Right ventricle myocardium inferior (tissue), 1 donor: ENCODE data around the gene SFTPB. TPM values are rescaled to one million over a fixed set of nuclear protein-coding genes. Genes with fewer than 3 reads are reported as not detected.
A peak's percentile ranks its signal among the peaks of the same experiment; 100 is the strongest.
"Not testable (repeated sequence)": the region's sequence is repeated elsewhere in the genome, so short reads cannot be mapped to it uniquely, and the experiment has no call there.

Experiments used
- ATAC-seq: fragments of 200-7000 bp; cut with Tn5 transposase; one replicate; pipeline ENCODE4 v1.9.1; 2020; ENCODE audit warnings: mild to moderate bottlenecking, moderate library complexity
- DNase-seq: peaks from one replicate; pipeline ENCODE4 v3.0.0; 2021; ENCODE audit errors: missing footprints
- intact Hi-C: fragments of 100-400 bp; cut with DNase I; formaldehyde crosslinking; loops from one replicate; pipeline ENCODE4 v1.11.0; 2022
- total RNA-seq: library from RNA; stranded (reverse); fragmentation: NEBNext Ultra II Directional; extraction: Animal tissue kit (Norgen Biotek cat#: 25700); gene quantifications from one replicate; pipeline ENCODE4 v1.2.1, GENCODE V29; 2021
- donor health status: DM: no; HTN: yes; CAD: no; lungs with severe emphysema.

The SFTPB gene
- total RNA-seq, 1 donor from 2014 or later: 0.19 TPM

DNA sequence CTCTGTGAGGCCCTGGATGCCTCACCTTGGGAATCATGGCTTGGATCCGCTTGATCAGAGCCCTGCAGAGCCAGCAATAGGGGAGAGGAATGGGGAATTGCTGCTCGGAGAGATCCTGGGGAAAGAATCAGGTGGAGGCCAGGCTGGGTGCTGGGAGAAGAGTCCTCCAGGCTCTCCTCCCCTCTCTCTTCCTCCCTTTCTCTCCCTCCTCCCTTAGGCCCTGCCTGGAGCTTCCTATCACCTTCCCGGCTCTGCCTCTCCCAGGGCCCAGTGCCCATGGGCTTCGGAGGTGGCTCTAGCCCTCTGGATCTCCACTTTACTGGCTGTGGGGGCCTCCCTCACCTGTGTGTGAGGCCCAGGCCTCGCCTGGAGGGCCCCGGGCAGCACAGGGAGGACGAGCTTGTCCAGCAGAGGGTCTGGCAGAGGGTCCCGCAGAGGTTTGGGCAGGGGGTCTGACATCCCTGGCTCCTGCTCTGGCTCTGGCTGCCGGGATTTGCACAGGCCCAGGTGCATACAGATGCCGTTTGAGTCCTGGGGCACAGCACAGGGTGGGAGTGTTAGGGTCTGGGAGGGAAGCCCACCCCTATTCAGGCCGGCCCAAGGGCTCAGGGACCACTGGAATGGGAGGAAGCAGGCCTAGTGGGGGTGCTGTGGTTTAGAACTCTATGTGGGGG, 2.6 kb downstream of the SFTPB start:
- ATAC-seq (no peak), DNase-seq (no peak)
- intact Hi-C loops: no loop called here

DNA sequence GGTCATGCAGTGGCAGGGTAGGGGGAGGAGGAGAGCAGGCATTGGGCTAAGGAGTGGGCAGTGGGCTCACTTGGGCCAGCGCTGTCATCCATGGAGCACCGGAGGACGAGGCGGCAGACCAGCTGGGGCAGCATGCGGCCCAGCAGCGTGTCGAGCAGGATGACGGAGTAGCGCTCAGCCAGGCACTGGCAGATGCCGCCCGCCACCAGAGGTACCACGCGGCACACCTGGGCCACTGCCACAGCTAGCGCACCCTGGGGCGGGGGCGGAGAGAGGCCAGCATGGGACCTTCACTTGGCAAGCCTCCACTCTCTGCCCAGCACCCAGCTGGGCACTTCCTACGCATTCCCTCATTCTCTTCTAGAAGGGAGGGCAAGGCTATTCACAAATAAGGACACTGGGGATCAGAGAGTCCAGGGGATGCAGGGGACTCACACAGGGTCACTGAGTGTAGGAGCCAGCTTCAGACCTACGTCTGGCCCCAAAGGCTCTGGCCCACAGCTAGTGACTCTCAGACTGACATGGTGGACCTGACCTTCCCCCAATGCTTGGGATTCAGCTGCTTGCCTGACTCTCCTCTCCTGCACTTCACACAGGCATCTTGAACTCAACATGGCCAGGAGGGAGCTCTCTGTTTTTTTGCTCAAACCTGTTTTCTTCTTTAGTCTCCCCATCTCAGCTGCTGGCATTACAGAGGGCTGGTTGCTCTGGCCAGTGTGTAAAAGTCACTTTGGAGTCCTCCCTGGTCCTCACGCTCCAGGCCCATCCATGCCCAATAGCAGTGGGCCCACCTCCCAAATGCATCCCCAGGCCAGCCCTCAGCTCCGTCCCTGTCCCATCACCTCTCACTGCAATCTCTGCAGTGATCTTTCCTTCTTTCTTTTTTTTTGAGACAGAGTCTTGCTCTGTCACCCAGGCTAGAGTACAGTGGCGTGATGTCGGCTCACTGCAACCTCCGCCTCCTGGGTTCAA, 4.1 kb downstream of the SFTPB start:
- ATAC-seq (no peak), DNase-seq (no peak)
- intact Hi-C loops: loop anchor here (5.0 kb wide), 1 partner anchor 43 kb away; no protein-coding TSS in a partner anchor

DNA sequence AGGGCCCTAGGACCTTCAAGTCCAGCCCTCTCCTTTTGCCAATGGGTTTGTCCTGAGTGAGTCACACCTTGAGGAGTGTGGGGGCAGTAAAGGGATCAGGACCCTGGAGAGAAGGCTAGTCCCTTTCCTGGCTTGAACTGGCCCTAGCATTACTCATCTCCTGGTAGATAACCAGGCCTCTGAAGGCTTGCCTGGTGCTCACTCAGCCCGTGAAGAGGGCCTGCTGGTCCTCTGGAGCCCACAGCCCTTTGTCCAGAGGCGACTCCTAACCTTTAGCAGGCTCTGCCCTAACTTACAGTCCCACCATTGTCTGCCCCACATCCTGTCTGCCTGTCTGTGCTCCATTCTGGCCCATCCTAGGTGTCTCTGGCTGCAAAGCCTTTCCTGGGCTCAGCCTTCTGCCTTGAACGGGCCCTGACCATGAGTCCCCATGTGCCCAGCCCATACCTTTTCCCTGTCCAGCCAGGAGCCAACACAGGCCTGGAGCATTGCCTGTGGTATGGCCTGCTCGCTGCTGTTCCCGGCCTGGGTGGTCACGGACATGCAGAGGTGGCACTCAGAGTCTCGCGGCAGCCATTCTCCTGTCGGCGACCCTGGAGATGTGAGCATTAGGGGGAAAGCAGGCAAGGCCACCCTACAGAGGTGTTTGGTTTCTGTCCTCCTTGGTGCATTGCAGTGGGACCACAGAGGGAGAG, 5.0 kb downstream of the SFTPB start:
- peak; percentile 42 for ATAC-seq
- intact Hi-C loops: loop anchor here (5.0 kb wide), 1 partner anchor 44 kb away; no protein-coding TSS in a partner anchor
- DNase-seq: no peak

DNA sequence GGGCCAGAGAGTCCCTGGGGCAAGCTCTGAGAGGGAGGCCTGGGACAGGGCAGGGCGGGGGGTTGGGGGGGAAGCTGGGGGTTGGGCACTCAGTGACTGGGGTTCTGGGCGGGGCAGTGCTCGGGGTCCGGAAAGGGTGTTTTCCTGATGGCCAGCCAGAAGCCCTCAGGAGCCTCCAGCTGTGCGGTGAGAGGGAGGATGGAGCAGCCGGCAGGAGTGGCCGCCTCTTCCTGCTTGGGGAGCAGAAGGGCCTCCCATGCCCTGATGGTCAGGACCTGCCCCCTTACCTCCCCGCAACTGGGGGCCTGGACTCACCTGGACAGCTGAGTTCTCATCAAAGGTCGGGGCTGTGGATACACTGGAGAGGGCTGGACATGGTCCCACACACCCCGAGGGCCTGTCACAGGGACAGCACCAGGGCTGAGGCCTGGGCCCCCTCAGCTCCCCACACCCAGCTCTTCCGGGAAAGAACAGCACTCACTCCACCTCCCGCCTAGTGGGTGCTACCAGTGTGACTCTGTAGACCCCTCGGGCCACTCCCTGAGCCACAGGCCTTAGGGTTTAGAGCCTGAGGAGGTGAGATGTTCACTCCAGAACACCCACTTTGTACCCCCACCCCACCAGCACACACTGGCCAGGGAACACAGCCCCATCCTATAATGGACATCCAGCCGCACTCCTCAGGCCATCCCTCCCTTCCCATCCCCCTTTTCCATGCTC, 6.7 kb downstream of the SFTPB start:
- intact Hi-C loops: loop anchor here (5.0 kb wide), 1 partner anchor 46 kb away; no protein-coding TSS in a partner anchor
- ATAC-seq (no peak), DNase-seq (no peak)

DNA sequence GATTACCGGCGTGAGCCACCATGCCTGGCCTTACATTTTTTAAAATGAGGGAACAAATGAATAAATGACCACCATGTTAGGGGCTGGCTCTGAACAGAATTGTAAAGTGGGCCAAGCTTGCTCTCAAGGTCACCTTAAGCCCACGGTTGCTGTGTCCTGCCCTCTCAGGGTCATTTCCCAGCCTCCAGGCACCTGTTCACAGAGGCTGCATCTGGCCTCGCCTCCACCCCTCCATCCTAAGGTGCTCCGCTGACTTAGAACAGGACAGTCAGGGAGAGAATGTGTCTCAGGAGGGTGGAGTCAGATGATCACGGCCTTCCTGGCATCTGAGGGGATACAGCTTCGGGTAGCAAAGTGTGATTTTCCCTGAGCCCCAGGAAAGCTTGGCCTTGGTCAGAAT, 7.3 kb downstream of the SFTPB start:
- DNase-seq (no peak), ATAC-seq (no peak)
- intact Hi-C loops: loop anchor here (5.0 kb wide), 1 partner anchor 47 kb away; no protein-coding TSS in a partner anchor

DNA sequence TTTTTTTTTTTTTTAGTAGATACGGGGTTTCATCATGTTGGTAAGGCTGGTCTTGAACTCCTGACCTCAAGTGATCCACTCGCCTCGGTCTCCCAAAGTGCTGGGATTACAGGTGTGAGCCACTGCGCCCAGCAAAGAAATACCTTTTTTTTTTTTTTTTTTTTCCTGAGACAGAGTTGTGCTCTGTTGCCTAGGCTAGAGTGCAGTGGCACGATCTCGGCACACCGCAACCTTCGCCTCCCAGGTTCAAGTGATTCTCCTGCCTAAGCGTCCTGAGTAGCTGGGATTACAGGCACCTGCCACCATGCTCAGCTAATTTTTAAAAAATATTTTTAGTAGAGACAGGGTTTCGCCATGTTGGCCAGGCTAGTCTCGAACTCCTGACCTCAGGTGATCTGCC, 7.7 kb downstream of the SFTPB start:
- ATAC-seq, DNase-seq: not testable (repeated sequence)
- intact Hi-C loops: loop anchor here (5.0 kb wide), 1 partner anchor 47 kb away; no protein-coding TSS in a partner anchor

DNA sequence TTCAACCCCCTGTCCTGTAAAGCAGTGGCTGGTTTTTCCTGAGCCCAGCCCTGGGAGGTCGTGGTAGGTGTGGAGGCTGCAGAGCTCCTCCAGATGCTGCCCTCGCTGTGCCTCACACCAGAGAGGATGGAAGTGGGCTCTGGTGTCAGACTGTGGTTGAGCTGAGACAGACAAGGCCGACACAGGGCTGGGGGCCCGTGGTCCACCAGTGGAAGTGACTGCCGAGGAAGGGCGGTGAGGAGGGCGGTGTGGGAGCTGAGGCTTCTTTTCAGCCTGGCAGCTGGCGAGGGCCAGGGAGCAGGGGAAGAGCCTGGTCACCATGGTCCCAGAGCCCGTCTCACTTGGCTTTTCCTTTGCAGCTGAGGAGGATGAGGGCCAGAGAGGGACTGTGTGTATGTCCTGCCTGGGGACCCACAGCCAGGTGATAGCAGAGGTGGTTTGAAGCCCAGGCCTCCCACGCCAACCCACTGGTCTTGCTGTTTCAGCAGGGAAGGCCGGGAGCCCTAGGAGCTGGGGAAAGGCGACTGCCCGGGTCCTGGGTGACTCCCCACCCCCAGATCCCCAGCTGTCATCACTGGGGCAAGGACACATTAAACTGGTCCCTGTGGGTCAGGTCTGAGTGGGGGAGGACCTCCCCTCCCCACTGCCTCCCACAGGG, 8.5 kb downstream of the SFTPB start:
- DNase-seq (no peak), ATAC-seq (no peak)
- intact Hi-C loops: no loop called here

DNA sequence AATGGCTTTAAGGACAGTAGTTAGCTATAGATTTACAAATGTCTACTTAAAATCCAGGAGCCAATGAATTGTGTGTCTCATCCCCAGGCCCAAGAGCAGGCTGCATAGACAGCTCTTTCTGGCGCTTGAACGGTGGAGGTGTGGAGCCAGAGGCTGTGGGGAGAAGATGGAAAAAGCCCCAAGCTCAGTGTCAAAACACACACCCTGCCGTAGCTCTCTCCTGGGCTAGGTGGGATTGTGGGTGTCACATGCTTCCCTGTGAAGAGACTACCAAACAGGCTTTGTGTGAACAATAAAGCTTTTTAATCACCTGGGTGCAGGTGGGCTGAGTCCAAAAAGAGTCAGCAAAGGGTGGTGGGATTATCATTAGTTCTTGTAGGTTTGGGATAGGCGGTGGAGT, 10.6 kb downstream of the SFTPB start:
- DNase-seq, intact Hi-C loops, ATAC-seq: not testable (repeated sequence)

DNA sequence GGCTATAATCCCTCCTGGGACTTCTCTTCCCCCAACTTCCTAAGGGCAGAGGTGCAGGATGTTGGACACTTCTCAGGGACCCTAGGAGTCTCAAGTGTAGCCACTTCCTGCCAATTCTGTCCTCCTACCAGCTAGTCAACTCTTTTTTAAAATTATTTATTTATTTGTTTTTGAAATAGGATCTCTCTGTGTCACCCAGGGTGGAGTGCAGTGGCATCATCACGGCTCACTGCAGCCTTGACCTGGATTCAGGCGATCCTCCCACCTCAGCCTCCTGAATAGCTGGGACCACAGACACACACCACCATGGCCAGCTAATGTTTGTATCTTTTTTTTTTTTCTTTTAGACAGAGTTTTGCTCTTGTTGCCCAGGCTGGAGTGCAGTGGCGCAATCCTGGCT, 11.5 kb downstream of the SFTPB start:
- intact Hi-C loops: no loop called here
- ATAC-seq (no peak), DNase-seq (no peak)

DNA sequence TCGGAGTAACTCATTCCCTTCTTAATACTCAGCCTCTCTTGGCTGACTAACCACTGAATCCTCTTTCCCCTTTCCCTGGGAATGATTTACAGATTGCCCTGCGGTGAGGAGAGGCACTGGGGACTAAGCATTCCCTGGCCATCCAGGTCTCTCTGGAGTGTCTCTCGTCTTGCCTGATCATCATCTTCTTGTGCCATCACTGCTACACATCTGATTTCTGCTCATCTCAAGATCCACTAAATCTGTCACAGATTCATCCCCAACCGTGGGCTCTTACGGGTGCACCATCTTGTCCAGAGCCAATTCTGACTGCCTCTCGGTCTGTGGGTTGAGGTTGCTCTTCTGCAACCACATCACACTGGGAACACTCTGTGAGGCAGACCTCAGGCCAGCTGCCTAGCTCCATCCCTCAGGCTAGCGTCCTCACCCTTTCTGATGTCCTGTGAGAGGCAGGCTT, 12.0 kb downstream of the SFTPB start:
- intact Hi-C loops: no loop called here
- DNase-seq (no peak), ATAC-seq (no peak)

DNA sequence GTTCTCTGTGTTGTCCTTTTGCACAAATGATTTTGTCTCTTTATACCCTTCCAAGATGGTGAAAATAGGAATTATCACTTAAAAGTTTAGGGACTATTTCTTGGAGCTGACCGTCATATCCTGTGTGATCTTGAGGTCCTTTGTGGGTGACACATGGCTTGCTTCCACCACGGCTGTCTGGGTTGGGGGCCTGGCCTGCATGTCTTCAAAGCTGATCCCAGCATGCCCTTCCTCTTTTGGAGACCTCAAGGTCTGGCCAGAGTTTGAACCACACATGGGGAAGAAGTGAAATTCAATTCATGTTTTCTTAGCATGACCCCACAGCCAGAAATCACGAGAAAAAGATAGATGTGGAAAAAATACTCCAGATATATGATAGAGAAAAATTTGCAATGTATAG, 14.0 kb downstream of the SFTPB start:
- ATAC-seq (no peak), DNase-seq (no peak)
- intact Hi-C loops: no loop called here

DNA sequence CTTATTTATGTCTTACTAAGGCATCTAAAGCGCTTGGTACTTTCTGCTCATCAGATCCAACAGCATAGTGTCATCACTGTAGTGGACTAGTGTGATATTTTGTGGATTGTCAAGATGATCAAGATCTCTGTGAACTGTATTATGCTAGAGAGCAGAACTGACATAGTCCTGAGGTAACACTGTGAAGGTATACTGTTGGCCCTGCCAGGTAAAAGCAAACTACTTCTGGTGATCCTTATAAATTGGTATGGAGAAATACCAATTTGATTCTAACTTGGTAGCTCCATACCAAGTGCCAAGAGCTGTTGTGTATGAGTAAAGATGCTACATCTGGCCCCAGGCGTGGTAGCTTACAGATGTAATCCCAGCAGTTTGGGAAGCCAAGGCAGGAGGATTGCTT, 15.9 kb downstream of the SFTPB start:
- intact Hi-C loops: no loop called here
- DNase-seq: no peak
- no peak for ATAC-seq

DNA sequence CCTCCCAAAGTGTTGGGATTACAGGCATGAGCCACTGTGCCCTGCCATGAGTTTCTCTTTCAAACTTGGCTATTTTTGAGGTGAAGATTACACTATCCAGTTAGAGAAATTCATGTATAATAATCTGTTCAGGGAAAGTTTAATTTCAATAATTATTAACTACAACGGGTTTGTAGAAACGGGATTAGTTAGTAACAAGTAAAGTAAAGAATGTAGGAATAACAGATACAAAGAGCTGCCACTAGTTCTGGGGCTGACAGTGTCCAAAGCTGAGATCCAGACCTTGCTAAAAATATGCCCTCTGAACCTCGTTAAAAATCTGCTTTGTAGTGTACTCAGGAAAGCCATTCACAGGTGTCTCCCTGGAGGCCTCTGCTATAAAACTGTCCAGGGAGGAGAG, 16.9 kb downstream of the SFTPB start:
- no peak for ATAC-seq
- intact Hi-C loops: no loop called here
- DNase-seq: no peak

DNA sequence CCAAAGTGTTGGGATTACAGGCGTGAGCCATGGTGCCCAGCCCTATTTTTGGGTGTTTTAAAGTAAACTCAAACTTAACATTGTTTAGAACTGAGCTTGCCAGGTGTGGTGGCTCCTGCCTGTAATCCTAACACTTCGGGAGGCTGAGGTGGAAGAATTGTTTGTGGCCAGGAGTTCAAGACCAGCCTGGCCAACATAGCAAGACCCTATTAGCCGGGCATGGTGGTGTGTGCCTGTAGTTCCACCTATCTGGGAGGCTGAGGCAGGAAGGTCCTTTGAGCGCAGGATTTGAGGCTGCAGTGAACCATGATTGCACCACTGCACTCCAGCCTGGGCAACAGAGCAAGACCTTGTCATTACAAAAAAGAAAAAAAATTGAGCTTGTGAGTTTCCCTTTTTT, 17.5 kb downstream of the SFTPB start:
- no peak for ATAC-seq
- intact Hi-C loops: no loop called here
- DNase-seq: no peak

DNA sequence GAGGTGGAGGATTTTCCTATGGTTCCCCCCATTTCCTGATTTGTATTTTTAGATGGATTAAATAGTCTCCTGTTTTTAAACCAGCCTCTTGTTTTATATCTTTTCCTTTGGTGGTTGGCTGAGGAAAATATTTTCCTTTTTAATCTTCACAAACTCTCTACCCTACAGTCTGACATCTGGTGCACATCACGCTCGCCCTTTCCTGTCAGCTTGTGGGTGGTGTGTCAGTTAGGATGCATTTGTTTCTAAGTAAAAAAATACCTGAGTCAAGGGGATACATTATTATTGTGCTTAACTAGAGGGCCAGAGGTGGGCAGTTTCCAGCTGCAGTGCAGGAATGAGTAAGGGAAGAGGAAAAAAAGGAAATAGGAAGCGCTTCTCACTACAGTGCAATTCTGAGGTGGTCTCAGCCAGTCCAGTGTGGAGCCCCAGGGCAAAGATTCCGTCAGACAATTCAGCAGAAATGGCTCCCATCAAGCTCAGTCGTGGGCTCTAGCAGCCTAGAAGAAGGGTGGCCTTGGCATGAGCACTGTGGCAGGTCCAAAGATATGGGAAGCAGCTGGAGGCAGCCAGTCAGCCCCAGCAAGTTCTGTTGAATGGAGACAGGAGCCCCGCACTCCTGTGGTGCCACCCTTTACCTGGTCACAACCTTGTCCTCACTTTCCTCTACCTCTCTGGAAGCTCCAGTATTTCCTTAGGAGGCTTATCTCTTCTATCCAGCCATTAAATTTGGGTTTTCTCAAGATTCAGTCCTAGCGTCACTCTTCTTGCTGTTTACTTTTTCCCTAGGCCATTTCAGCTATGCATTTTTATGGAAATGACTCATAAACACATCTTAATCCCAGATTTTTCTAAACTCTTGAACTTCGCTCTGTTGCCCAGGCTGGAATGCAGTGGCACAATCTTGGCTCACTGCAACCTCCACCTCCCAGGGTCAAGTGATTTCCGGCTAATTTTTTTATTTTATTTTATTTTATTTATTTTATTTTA, 18.5 kb downstream of the SFTPB start:
- DNase-seq: no peak

DNA sequence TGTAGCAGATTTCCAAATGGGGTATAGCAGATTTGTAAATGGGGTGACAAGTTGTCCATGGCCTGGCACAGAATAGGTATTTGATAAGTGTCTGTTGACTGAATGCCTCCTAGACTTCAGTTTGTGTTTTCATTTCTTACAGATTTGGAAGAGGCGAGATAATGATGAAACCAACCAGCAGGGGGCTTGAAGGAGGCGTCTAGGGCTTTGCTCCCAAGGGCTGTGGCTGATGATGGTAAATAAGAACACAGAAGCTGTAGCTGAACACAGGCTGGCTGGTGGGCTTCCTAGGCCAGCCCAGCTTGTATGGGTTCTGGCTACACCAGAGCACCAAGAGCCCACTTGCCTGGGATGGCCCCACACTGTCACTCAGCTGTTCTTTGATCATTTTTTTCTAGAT, 19.4 kb downstream of the SFTPB start:
- intact Hi-C loops: no loop called here
- ATAC-seq (no peak), DNase-seq (no peak)

More for the DNA sequence above, 18.5 kb downstream of the SFTPB start:
- intact Hi-C loops: no loop called here
- no peak for ATAC-seq
